ENCODE results near the gene TMEM131L. TPM values are rescaled to one million over a fixed set of nuclear protein-coding genes. Genes with fewer than 3 reads are reported as not detected.

TMEM131L gene
- total and polyA plus RNA-seq, 2 donors (not counting 3 experiments of a cell fraction or from before 2014, with no cell fraction given): 7.7 to 21.2 TPM

GRCh38 chr4:153426207-153426885 lies 39.8 kb upstream of the TMEM131L start:
- no peak overlapping the region for H3K9ac ChIP-seq (replicated peaks; ENCODE audit: extremely low read depth, insufficient read depth, low read length)
- no TSS peak for BruUV-seq (replicated peaks)
- intact Hi-C loops (cut with micrococcal nuclease): no loop called here
- H3K4me2 ChIP-seq (ENCODE audit: insufficient read depth, low read length): no peak overlapping the region
- no peaks in the 10 kb centered on the region for H3K79me2 ChIP-seq (ENCODE audit: control insufficient read depth, insufficient read depth, low read length)
- dilution Hi-C loops (cut with MboI; ENCODE audit: extremely low pct_ligation_motif_present, low sequenced_read_pairs): no loop called here
- H3K27me3 ChIP-seq (ENCODE audit: control insufficient read depth in 2 of 2, insufficient read depth in 2 of 2, low read length in 2 of 2): no peaks in the 10 kb centered on the region
- TF ChIP-seq, protein P1, sequence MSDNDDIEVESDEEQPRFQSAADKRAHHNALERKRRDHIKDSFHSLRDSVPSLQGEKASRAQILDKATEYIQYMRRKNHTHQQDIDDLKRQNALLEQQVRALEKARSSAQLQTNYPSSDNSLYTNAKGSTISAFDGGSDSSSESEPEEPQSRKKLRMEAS (IDR thresholded peaks at IDR 0.05; ENCODE audit: insufficient read depth, insufficient read length): no peak
- TF ChIP-seq MYC (IDR thresholded peaks at IDR 0.05; ENCODE audit: low read depth, low read length): no peak
- no peak for TF ChIP-seq POLR2A (IDR thresholded peaks at IDR 0.05; ENCODE audit: low read depth, low read length)
- no peak for TF ChIP-seq POLR2AphosphoS5 (IDR thresholded peaks at IDR 0.05; ENCODE audit: insufficient read depth, low read depth, low read length)
- no peak for TF ChIP-seq JUN (IDR thresholded peaks at IDR 0.05; ENCODE audit: borderline replicate concordance, insufficient read depth, insufficient read length, low read depth)
- TF ChIP-seq FOS (IDR thresholded peaks at IDR 0.05; ENCODE audit: borderline replicate concordance, insufficient read depth, low read length): no peak
- TF ChIP-seq GATA2 (IDR thresholded peaks at IDR 0.05; ENCODE audit: insufficient read depth, insufficient read length, low read depth, low read length): no peak
- no peak for TF ChIP-seq EZH2 (IDR thresholded peaks at IDR 0.05; ENCODE audit: borderline replicate concordance, low read depth, low read length, severe bottlenecking)
- TF ChIP-seq, protein P2, sequence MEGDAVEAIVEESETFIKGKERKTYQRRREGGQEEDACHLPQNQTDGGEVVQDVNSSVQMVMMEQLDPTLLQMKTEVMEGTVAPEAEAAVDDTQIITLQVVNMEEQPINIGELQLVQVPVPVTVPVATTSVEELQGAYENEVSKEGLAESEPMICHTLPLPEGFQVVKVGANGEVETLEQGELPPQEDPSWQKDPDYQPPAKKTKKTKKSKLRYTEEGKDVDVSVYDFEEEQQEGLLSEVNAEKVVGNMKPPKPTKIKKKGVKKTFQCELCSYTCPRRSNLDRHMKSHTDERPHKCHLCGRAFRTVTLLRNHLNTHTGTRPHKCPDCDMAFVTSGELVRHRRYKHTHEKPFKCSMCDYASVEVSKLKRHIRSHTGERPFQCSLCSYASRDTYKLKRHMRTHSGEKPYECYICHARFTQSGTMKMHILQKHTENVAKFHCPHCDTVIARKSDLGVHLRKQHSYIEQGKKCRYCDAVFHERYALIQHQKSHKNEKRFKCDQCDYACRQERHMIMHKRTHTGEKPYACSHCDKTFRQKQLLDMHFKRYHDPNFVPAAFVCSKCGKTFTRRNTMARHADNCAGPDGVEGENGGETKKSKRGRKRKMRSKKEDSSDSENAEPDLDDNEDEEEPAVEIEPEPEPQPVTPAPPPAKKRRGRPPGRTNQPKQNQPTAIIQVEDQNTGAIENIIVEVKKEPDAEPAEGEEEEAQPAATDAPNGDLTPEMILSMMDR (IDR thresholded peaks at IDR 0.05; ENCODE audit: extremely low read depth in 1 of 2, insufficient read depth in 1 of 2, low read depth in 1 of 2, low read length in 2 of 2): no peak
- ChIA-PET CTCF (interaction anchor here (0.7 to 1.6 kb wide), 2 partner anchors 21 to 40 kb away, joined by 3 read pairs; partner anchors contain the start of gene TMEM131L), POLR2A (no interaction called here)
- H3K27ac ChIP-seq (ENCODE audit: insufficient read depth, low read depth, low read length): no peak overlapping the region
- H3K9me3 ChIP-seq (replicated peaks; ENCODE audit: control insufficient read depth, insufficient read depth, low read length): no peaks in the 10 kb centered on the region
- H3K4me1 ChIP-seq (ENCODE audit: control insufficient read depth, extremely low read depth, insufficient read depth, low read length): no peaks in the 10 kb centered on the region
- no peak overlapping the region for H2AFZ ChIP-seq (ENCODE audit: low read depth, low read length)
- H4K20me1 ChIP-seq (replicated peaks; ENCODE audit: control insufficient read depth, extremely low read depth, insufficient read depth, low read length): no peaks in the 10 kb centered on the region
- FAIRE-seq: no peak
- H3K4me3 ChIP-seq (replicated peaks in 1 of 3; ENCODE audit: insufficient read depth in 1 of 3, low read depth in 1 of 3, low read length in 3 of 3): no peak overlapping the region
- H3K9me1 ChIP-seq (replicated peaks; ENCODE audit: control insufficient read depth, extremely low read depth, insufficient read depth, low read length): no peaks in the 10 kb centered on the region
- DNase-seq (ENCODE audit: low read depth, low spot score): no peak
- H3K36me3 ChIP-seq (ENCODE audit: control insufficient read depth in 2 of 2, extremely low read depth in 1 of 2, insufficient read depth in 2 of 2, low read length in 2 of 2): no peaks in the 10 kb centered on the region

All from endothelial cell of umbilical vein (primary cell).